K562 (cell line): ENCODE measurements around the gene ABCA13. TPM values are rescaled to one million over a fixed set of nuclear protein-coding genes. Genes with fewer than 3 reads are reported as not detected.

Experiments
- ATAC-seq: fragments of 200-7000 bp; cut with Tn5 transposase; 3 replicates; pipeline ENCODE4 v1.9.1; 2020; ENCODE audit warnings: moderate library complexity
- BruUV-seq: library from RNA; stranded (reverse); fragments of 400-500 nt; replicated peaks from 2 replicates; lab custom pipeline; 2021; lab: Mats Ljungman, UMichigan
- CTCF ChIA-PET: fragments of 300-600 bp; formaldehyde crosslinking; extraction: SDS; loops from one replicate; lab custom pipeline; 2021; ENCODE audit warnings: low intra/inter-chr PET ratio; lab: Yijun Ruan, JAX
- POLR2A ChIA-PET: fragments of 300-600, 350-650 bp; sonication (Branson Sonifier 250); formaldehyde crosslinking; extraction: SDS; loops from one replicate; lab custom pipeline; 2021; ENCODE audit warnings: antibody characterized with exemption, inconsistent platforms; lab: Yijun Ruan, JAX
- DNase-seq, 4 experiments: peaks; one replicate each; pipeline versions ENCODE4 v3.0.0 to v3.0.0-alpha.2; 2011 to 2018; ENCODE audit warnings: low spot score in 3 of 4, mixed read lengths in 3 of 4; ENCODE audit errors: extremely low read depth in 1 of 4
- FAIRE-seq: peaks from 2 replicates; lab custom pipeline; 2011; peaks lifted over from hg19 to GRCh38; lab: Jason Lieb, UNC
- H2AFZ ChIP-seq: 2 replicates; pipeline ENCODE4 v1.6.0; 2011; ENCODE audit warnings: low read depth, low read length, control low read depth, inconsistent platforms
- H3K27ac ChIP-seq: fragments of 200-600 bp; 3 replicates; pipeline ENCODE4 v1.8.0; 2011; ENCODE audit warnings: low read depth, mild to moderate bottlenecking, control low read depth, inconsistent platforms, low read length, moderate library complexity, mixed read lengths; ENCODE audit errors: extremely low read depth
- H3K27me3 ChIP-seq, 2 experiments: fragments of 300-600 bp in 1 of 2; 2 replicates in 1 of 2; 3 replicates in 1 of 2; pipeline versions ENCODE4 v1.6.0 to v1.8.0; 2011; ENCODE audit warnings: inconsistent platforms in 2 of 2, low read length in 2 of 2, mild to moderate bottlenecking in 1 of 2, mixed read lengths in 1 of 2, moderate library complexity in 1 of 2; ENCODE audit not compliant: control insufficient read depth in 2 of 2, insufficient read depth in 2 of 2
- H3K36me3 ChIP-seq: fragments of 300-600 bp; 3 replicates; pipeline ENCODE4 v1.8.0; 2011; ENCODE audit warnings: mild to moderate bottlenecking, low read length, inconsistent platforms; ENCODE audit not compliant: control insufficient read depth, insufficient read depth
- H3K4me1 ChIP-seq, 2 experiments: fragments of 200-600 bp in 1 of 2; replicated peaks in 1 of 2; 2 replicates in 1 of 2; 3 replicates in 1 of 2; pipeline versions ENCODE4 v1.5.1 to v1.8.0; 2011; ENCODE audit warnings: inconsistent platforms in 2 of 2, low read length in 2 of 2, mild to moderate bottlenecking in 1 of 2, mixed read lengths in 1 of 2, moderate library complexity in 1 of 2; ENCODE audit not compliant: control insufficient read depth in 2 of 2, insufficient read depth in 2 of 2
- H3K4me2 ChIP-seq: 2 replicates; pipeline ENCODE4 v1.6.1; 2011; ENCODE audit warnings: low read length, control low read depth, inconsistent platforms, mixed read lengths; ENCODE audit not compliant: insufficient read depth
- H3K4me3 ChIP-seq: fragments of 200-600 bp; sonication (generic), shearing (Covaris generic); 2 replicates; pipeline ENCODE4 v1.5.1; 2016; ENCODE audit warnings: control low read depth, inconsistent platforms
- H3K79me2 ChIP-seq: fragments of 200-600 bp; 3 replicates; pipeline ENCODE4 v1.8.0; 2011; ENCODE audit warnings: low read length, inconsistent platforms; ENCODE audit not compliant: control insufficient read depth, insufficient read depth
- H3K9ac ChIP-seq, 2 experiments: 2 replicates each; pipeline versions ENCODE4 v1.6.0 to v1.6.1; 2011; ENCODE audit warnings: low read depth in 2 of 2, low read length in 2 of 2, control low read depth in 1 of 2, inconsistent platforms in 1 of 2, mild to moderate bottlenecking in 1 of 2, mixed read lengths in 1 of 2; ENCODE audit not compliant: insufficient read depth in 1 of 2
- H3K9me1 ChIP-seq: one replicate; pipeline ENCODE4 v1.6.0; 2011; ENCODE audit warnings: inconsistent platforms, mild to moderate bottlenecking, low read length, moderate library complexity; ENCODE audit not compliant: control insufficient read depth, insufficient read depth
- H3K9me3 ChIP-seq: replicated peaks from 2 replicates; pipeline ENCODE4 v1.5.1; 2011; ENCODE audit warnings: low read depth, low read length, inconsistent platforms; ENCODE audit not compliant: control insufficient read depth, insufficient read depth
- H4K20me1 ChIP-seq: replicated peaks from 2 replicates; pipeline ENCODE4 v1.6.1; 2011; ENCODE audit warnings: low read length, inconsistent platforms, mixed read lengths; ENCODE audit not compliant: control insufficient read depth, insufficient read depth
- ADNP ChIP-seq: fragments of 200-800 bp; sonication (Bioruptor generic); IDR thresholded peaks from 2 replicates; pipeline ENCODE4 v1.6.1; 2016; ENCODE audit warnings: missing genetic modification characterization, missing compliant biosample characterization
- E2F8 ChIP-seq: fragments of 450-650 bp; IDR thresholded peaks from 2 replicates; pipeline ENCODE4 v1.7.1; 2018; ENCODE audit warnings: mild to moderate bottlenecking, low read depth; ENCODE audit not compliant: partially characterized antibody
- HDAC6 ChIP-seq: IDR thresholded peaks from 2 replicates; pipeline ENCODE4 v1.6.1; 2012; ENCODE audit warnings: low read depth, mild to moderate bottlenecking, control low read depth, inconsistent platforms, low read length, moderate library complexity
- HNRNPUL1 ChIP-seq: fragments of 200-400 bp; formaldehyde crosslinking; IDR thresholded peaks from 2 replicates; pipeline ENCODE4 v1.6.1; 2017; ENCODE audit warnings: low read length
- MAFK ChIP-seq: IDR thresholded peaks from 2 replicates; pipeline ENCODE4 v1.6.1; 2011; ENCODE audit warnings: low read length, improper control_type of control experiment
- PYGO2 ChIP-seq: fragments of 450-650 bp; IDR thresholded peaks from 2 replicates; pipeline ENCODE4 v1.6.1; 2016; ENCODE audit warnings: mild to moderate bottlenecking, missing genetic modification characterization, moderate library complexity, missing compliant biosample characterization
- RUNX1 ChIP-seq: sonication (generic); IDR thresholded peaks from 2 replicates; pipeline ENCODE4 v1.6.1; 2016; ENCODE audit warnings: antibody characterized with exemption, low read depth
- SMAD3 ChIP-seq: fragments of 450-650 bp; formaldehyde crosslinking; conservative IDR thresholded peaks from 2 replicates; pipeline ENCODE4 v1.4.0; 2020; ENCODE audit warnings: mild to moderate bottlenecking
- STAT5B ChIP-seq: fragments of 250-450 bp; sonication (Bioruptor Pico); IDR thresholded peaks from 2 replicates; pipeline ENCODE4 v1.8.0; 2021; ENCODE audit warnings: mild to moderate bottlenecking, inconsistent platforms
- ZBTB11 ChIP-seq, 3 experiments: fragments of 200-800 bp in 1 of 3; fragments of 250-450 bp in 1 of 3; fragments of 450-650 bp in 1 of 3; sonication (Bioruptor Pico) in 1 of 3; sonication (Bioruptor generic) in 1 of 3; formaldehyde crosslinking in 1 of 3; IDR thresholded peaks; 2 replicates each; pipeline versions ENCODE4 v1.6.1 to v1.8.0; 2016 to 2022; ENCODE audit warnings: mild to moderate bottlenecking in 2 of 3, missing genetic modification characterization in 2 of 3, missing compliant biosample characterization in 1 of 3, moderate library complexity in 1 of 3
- ZBTB17 ChIP-seq: fragments of 450-650 bp; formaldehyde crosslinking; IDR thresholded peaks from 2 replicates; pipeline ENCODE4 v1.4.0; 2020; ENCODE audit warnings: mild to moderate bottlenecking
- ZC3H8 ChIP-seq: fragments of 450-650 bp; IDR thresholded peaks from 2 replicates; pipeline ENCODE4 v1.6.1; 2017
- ZFP36 ChIP-seq: fragments of 150-350 bp; IDR thresholded peaks from 2 replicates; pipeline ENCODE4 v1.6.1; 2018; ENCODE audit warnings: low read length, low read depth; ENCODE audit not compliant: partially characterized antibody
- ZNF311 ChIP-seq: fragments of 250-450 bp; sonication (Bioruptor Pico); IDR thresholded peaks from 2 replicates; pipeline ENCODE4 v1.4.0; 2020; ENCODE audit warnings: mild to moderate bottlenecking, moderate library complexity
- ZNF354B ChIP-seq: fragments of 250-450 bp; sonication (Bioruptor Pico); IDR thresholded peaks from 2 replicates; pipeline ENCODE4 v1.4.0; 2020
- ZNF512 ChIP-seq: IDR thresholded peaks from 2 replicates; pipeline ENCODE4 v1.6.1; 2016; ENCODE audit warnings: missing genetic modification characterization, missing compliant biosample characterization
- ZNF57 ChIP-seq: fragments of 450-650 bp; formaldehyde crosslinking; IDR thresholded peaks from 2 replicates; pipeline ENCODE4 v1.4.0; 2020; ENCODE audit warnings: mild to moderate bottlenecking, moderate library complexity
- WGBS: fragments of 100-300 bp; shearing (Covaris generic); methylation state at CpG from one replicate; pipeline ENCODE4 v1.1.6; 2016; ENCODE audit warnings: low coverage, mixed read lengths; ENCODE audit not compliant: insufficient coverage; ENCODE audit errors: missing lambda C conversion rate; 5-methylcytosine and 5-hydroxymethylcytosine counted together
- in situ Hi-C: fragments of 300-500 bp; cut with MboI; formaldehyde crosslinking; loops from 4 replicates; pipeline ENCODE4 v1.15.0; 2018; ENCODE audit warnings: inconsistent platforms, mixed read lengths
- intact Hi-C: fragments of 100-400 bp; cut with micrococcal nuclease; formaldehyde crosslinking; loops from 2 replicates; pipeline ENCODE4 v1.14.2; 2022
- polyA plus RNA-seq, 8 experiments: library from polyadenylated mRNA; depleted of rRNA in 4 of 8; stranded (reverse) in 5 of 8; unstranded in 3 of 8; fragments of >200 nt; fragmentation: Nextera tagmentation in 2 of 8; fragmentation: Illumina TruSeq in 1 of 8; extraction: Ambion mirVana in 2 of 8; extraction: Trizol in 1 of 8; gene quantifications; 2 replicates each; pipeline versions ENCODE4 v1.2.1 to v1.2.3, GENCODE V29; 2011 to 2014; ENCODE audit warnings: inconsistent platforms in 1 of 8, missing spikeins in 1 of 8
- total RNA-seq, 7 experiments: library from RNA; depleted of rRNA in 6 of 7; stranded (reverse); fragments of >200 nt in 6 of 7; fragmentation: Illumina TruSeq in 2 of 7; extraction: Trizol in 2 of 7; gene quantifications; 2 replicates each; pipeline versions ENCODE4 v1.2.1 to v1.2.3, GENCODE V29; 2011 to 2021; ENCODE audit warnings: low replicate concordance in 1 of 7

The ABCA13 gene
- total and polyA plus RNA-seq, 9 of the 15 experiments (the other 6 are each of a cell fraction or from before 2014, with no cell fraction given) = 0.14 to 1.5 (median 0.38) TPM

GRCh38 chr7:48263311-48263650 lies 92.0 kb downstream of the ABCA13 start:
- FAIRE-seq (no peak), ATAC-seq (no peak), DNase-seq (no peak)
- no peaks in the 10 kb centered on the region for H3K4me1 ChIP-seq
- H3K4me2 ChIP-seq = no peak overlapping the region
- H3K9me3 ChIP-seq = no peaks in the 10 kb centered on the region
- TF ChIP-seq STAT5B (CRISPR knock-in tag) = no peak
- no peak for TF ChIP-seq HNRNPUL1
- no peak for TF ChIP-seq SMAD3 (CRISPR knock-in tag)
- TF ChIP-seq PYGO2 (tag) = no peak
- TF ChIP-seq ZNF57 (CRISPR knock-in tag) = no peak
- no peak for TF ChIP-seq E2F8
- TF ChIP-seq ZFP36 = no peak
- TF ChIP-seq ZBTB17 (CRISPR knock-in tag) = no peak
- no peak for TF ChIP-seq ZBTB11 (CRISPR knock-in tag; IDR thresholded peaks at IDR 0.05)
- no peak for TF ChIP-seq ZC3H8
- TF ChIP-seq RUNX1 = no peak
- no peak for TF ChIP-seq ZNF512 (tag)
- TF ChIP-seq ZNF311 (CRISPR knock-in tag) = no peak
- no peak for TF ChIP-seq MAFK
- TF ChIP-seq HDAC6 = no peak
- TF ChIP-seq ZNF354B (CRISPR knock-in tag) = no peak
- TF ChIP-seq ADNP (tag) = no peak
- H3K27ac ChIP-seq = no peak overlapping the region
- 3% methylated on average over 2 of the region's 2 CpGs for WGBS
- H2AFZ ChIP-seq = no peak overlapping the region
- H3K79me2 ChIP-seq = no peaks in the 10 kb centered on the region
- H3K36me3 ChIP-seq = no peaks in the 10 kb centered on the region
- no peaks in the 10 kb centered on the region for H3K9me1 ChIP-seq
- H4K20me1 ChIP-seq = no peaks in the 10 kb centered on the region
- in situ Hi-C loops = no loop called here
- BruUV-seq = no TSS peak
- intact Hi-C loops = no loop called here
- H3K9ac ChIP-seq = no peak overlapping the region
- H3K4me3 ChIP-seq = no peak overlapping the region
- no peaks in the 10 kb centered on the region for H3K27me3 ChIP-seq
- CTCF ChIA-PET = no interaction called here
- POLR2A ChIA-PET = no interaction called here
